Ascending aorta (tissue), 2 donors: ENCODE results near the gene ST8SIA5. TPM values are rescaled to one million over a fixed set of nuclear protein-coding genes. Genes with fewer than 3 reads are reported as not detected.

Source experiments
- DNase-seq, 2 donors: peaks; one replicate each; pipeline ENCODE4 v3.0.0-alpha.2; 2019; ENCODE audit warnings: low spot score in 2 of 2
- H3K27ac ChIP-seq, 2 donors: fragments of 200-600 bp; sonication (generic); one replicate each; pipeline ENCODE4 v1.5.1; 2016 to 2017; ENCODE audit warnings: mild to moderate bottlenecking in 1 of 2
- H3K27me3 ChIP-seq: fragments of 200-600 bp; sonication (generic); one replicate; pipeline ENCODE4 v1.5.1; 2017
- H3K36me3 ChIP-seq, 2 donors: fragments of 200-600 bp; sonication (generic); one replicate each; pipeline ENCODE4 v1.5.1; 2016
- H3K4me1 ChIP-seq, 2 donors: fragments of 200-600 bp; sonication (generic); one replicate each; pipeline ENCODE4 v1.5.1; 2016 to 2017; ENCODE audit warnings: mild to moderate bottlenecking in 1 of 2
- H3K4me3 ChIP-seq, 2 donors: fragments of 200-600 bp; sonication (generic); one replicate each; pipeline ENCODE4 v1.5.1; 2016 to 2017; ENCODE audit warnings: mild to moderate bottlenecking in 1 of 2
- H3K9me3 ChIP-seq, 2 donors: fragments of 200-600 bp; sonication (generic); one replicate each; pipeline ENCODE4 v1.5.1; 2016
- CTCF ChIP-seq, 3 experiments: fragments of 200-600 bp in 2 of 3; fragments of 450-650 bp in 1 of 3; sonication (generic) in 2 of 3; IDR thresholded peaks; one replicate each; pipeline ENCODE4 v1.5.1; 2016 to 2019; ENCODE audit warnings: antibody characterized with exemption in 3 of 3, mild to moderate bottlenecking in 1 of 3, moderate library complexity in 1 of 3
- intact Hi-C: fragments of 100-400 bp; cut with DNase I; formaldehyde crosslinking; loops from one replicate; pipeline ENCODE4 v1.15.1; 2023
- total RNA-seq: library from RNA; depleted of rRNA; stranded (reverse); fragments of >200 nt; gene quantifications from one replicate; pipeline ENCODE4 v1.1.0, GENCODE V29; 2016

ST8SIA5 gene
- total RNA-seq, 1 donor from 2014 or later: 0.11 TPM

GRCh38 chr18:46711444-46711863, 45.4 kb downstream of the ST8SIA5 start:
- Histone ChIP-seq H3K27ac (no peak overlapping the region), H3K4me3 (no peak overlapping the region), H3K36me3 (no peaks in the 10 kb centered on the region), H3K9me3 (no peaks in the 10 kb centered on the region), H3K4me1 (no peaks in the 10 kb centered on the region), H3K27me3 (no peaks in the 10 kb centered on the region)
- TF ChIP-seq CTCF (IDR thresholded peaks at IDR 0.05): no peak
- intact Hi-C loops: no loop called here
- no peak for DNase-seq

GRCh38 chr18:46706968-46707367, 49.9 kb downstream of the ST8SIA5 start:
- Histone ChIP-seq H3K36me3 (no peaks in the 10 kb centered on the region), H3K27ac (no peak overlapping the region), H3K27me3 (no peaks in the 10 kb centered on the region), H3K9me3 (no peaks in the 10 kb centered on the region), H3K4me3 (no peak overlapping the region), H3K4me1 (no peaks in the 10 kb centered on the region)
- no peak for TF ChIP-seq CTCF (IDR thresholded peaks at IDR 0.05)
- DNase-seq: no peak
- intact Hi-C loops: no loop called here

GRCh38 chr18:46705521-46705920, 51.3 kb downstream of the ST8SIA5 start:
- Histone ChIP-seq H3K27ac (no peak overlapping the region), H3K4me1 (no peaks in the 10 kb centered on the region), H3K4me3 (no peak overlapping the region), H3K36me3 (no peaks in the 10 kb centered on the region), H3K27me3 (no peaks in the 10 kb centered on the region), H3K9me3 (no peaks in the 10 kb centered on the region)
- TF ChIP-seq CTCF (IDR thresholded peaks at IDR 0.05): no peak
- no peak for DNase-seq
- intact Hi-C loops: no loop called here

GRCh38 chr18:46704816-46705215, 52.0 kb downstream of the ST8SIA5 start:
- TF ChIP-seq CTCF (IDR thresholded peaks at IDR 0.05): no peak
- H3K27ac ChIP-seq: no peak overlapping the region
- no peaks in the 10 kb centered on the region for H3K27me3 ChIP-seq
- no peak for DNase-seq
- intact Hi-C loops: no loop called here
- no peaks in the 10 kb centered on the region for H3K9me3 ChIP-seq
- no peaks in the 10 kb centered on the region for H3K4me1 ChIP-seq
- no peak overlapping the region for H3K4me3 ChIP-seq
- no peaks in the 10 kb centered on the region for H3K36me3 ChIP-seq

GRCh38 chr18:46704189-46704588, 52.7 kb downstream of the ST8SIA5 start:
- no peaks in the 10 kb centered on the region for H3K36me3 ChIP-seq
- DNase-seq: no peak
- no peaks in the 10 kb centered on the region for H3K27me3 ChIP-seq
- no peak overlapping the region for H3K4me3 ChIP-seq
- no peak overlapping the region for H3K27ac ChIP-seq
- intact Hi-C loops: no loop called here
- no peaks in the 10 kb centered on the region for H3K4me1 ChIP-seq
- TF ChIP-seq CTCF (IDR thresholded peaks at IDR 0.05): no peak
- H3K9me3 ChIP-seq: no peaks in the 10 kb centered on the region

- Histone ChIP-seq H3K4me3 (no peak overlapping the region), H3K36me3 (no peaks in the 10 kb centered on the region), H3K9me3 (no peaks in the 10 kb centered on the region), H3K4me1 (no peaks in the 10 kb centered on the region), H3K27ac (no peak overlapping the region), H3K27me3 (no peaks in the 10 kb centered on the region)
- intact Hi-C loops: no loop called here
- DNase-seq: no peak
- no peak for TF ChIP-seq CTCF (IDR thresholded peaks at IDR 0.05)
Measured at GRCh38 chr18:46702471-46702870, 54.4 kb downstream of the ST8SIA5 start.
